Loucy (cell line): ENCODE measurements around the gene DTX3.
"Not testable (repeated sequence)": the region's sequence is repeated elsewhere in the genome, so short reads cannot be mapped to it uniquely, and the experiment has no call there.

Experiments used
- H2AFZ ChIP-seq: fragments of 200-600 bp; sonication (generic); 2 replicates; pipeline ENCODE4 v1.6.0; 2016; ENCODE audit warnings: antibody characterized with exemption, mild to moderate bottlenecking, low read length, moderate library complexity
- H3F3A ChIP-seq: fragments of 200-600 bp; 2 replicates; pipeline ENCODE4 v1.6.0; 2016; ENCODE audit warnings: antibody characterized with exemption, low read depth, mild to moderate bottlenecking
- H3K27me3 ChIP-seq: fragments of 200-600 bp; sonication (generic); 2 replicates; pipeline ENCODE4 v1.6.1; 2014; ENCODE audit warnings: low read length, mild to moderate bottlenecking; ENCODE audit not compliant: insufficient read depth, poor library complexity, severe bottlenecking
- H3K36me3 ChIP-seq: fragments of 200-600 bp; sonication (generic); 2 replicates; pipeline ENCODE4 v1.6.1; 2016; ENCODE audit warnings: low read length; ENCODE audit not compliant: insufficient read depth
- H3K4me1 ChIP-seq: fragments of 200-600 bp; sonication (generic); 2 replicates; pipeline ENCODE4 v1.5.1; 2014; ENCODE audit warnings: low read length, mild to moderate bottlenecking; ENCODE audit not compliant: insufficient read depth, poor library complexity, severe bottlenecking
- H3K4me2 ChIP-seq: fragments of 200-600 bp; sonication (generic); 2 replicates; pipeline ENCODE4 v1.6.0; 2014; ENCODE audit warnings: antibody characterized with exemption, low read length, low read depth, mild to moderate bottlenecking; ENCODE audit not compliant: poor library complexity, severe bottlenecking
- H3K4me3 ChIP-seq: fragments of 200-600 bp; sonication (generic); 2 replicates; pipeline ENCODE4 v1.5.1; 2014; ENCODE audit warnings: low read length, mild to moderate bottlenecking, mixed read lengths; ENCODE audit not compliant: poor library complexity, severe bottlenecking
- H3K79me2 ChIP-seq: fragments of 200-600 bp; sonication (generic); 2 replicates; pipeline ENCODE4 v1.6.1; 2014; ENCODE audit warnings: low read length; ENCODE audit not compliant: insufficient read depth
- H3K9ac ChIP-seq: fragments of 200-600 bp; sonication (generic); 2 replicates; pipeline ENCODE4 v1.6.0; 2014; ENCODE audit warnings: mild to moderate bottlenecking, low read depth, low read length, moderate library complexity; ENCODE audit not compliant: poor library complexity, severe bottlenecking
- H3K9me2 ChIP-seq: fragments of 200-600 bp; sonication (generic); replicated peaks from 2 replicates; pipeline ENCODE4 v1.6.1; 2016; ENCODE audit warnings: low read depth, low read length, mixed read lengths
- H3K9me3 ChIP-seq: fragments of 200-600 bp; sonication (generic); 2 replicates; pipeline ENCODE4 v1.6.1; 2014; ENCODE audit warnings: mild to moderate bottlenecking, antibody characterized with exemption, low read length, low read depth; ENCODE audit not compliant: insufficient read depth
- H4K20me1 ChIP-seq: fragments of 200-600 bp; sonication (generic); 2 replicates; pipeline ENCODE4 v1.6.0; 2014; ENCODE audit warnings: antibody characterized with exemption, low read length, mild to moderate bottlenecking; ENCODE audit not compliant: insufficient read depth, poor library complexity, severe bottlenecking
- EZH2phosphoT487 ChIP-seq: fragments of 200-600 bp; IDR thresholded peaks from 2 replicates; pipeline ENCODE4 v1.6.1; 2018; ENCODE audit warnings: antibody characterized with exemption, mild to moderate bottlenecking, moderate library complexity, borderline replicate concordance
- TF ChIP-seq, protein P1 (sequence below): fragments of 200-600 bp; sonication (generic); conservative IDR thresholded peaks from 2 replicates; pipeline ENCODE4 v1.5.1; 2014; ENCODE audit warnings: mild to moderate bottlenecking, antibody characterized with exemption, low read length

DTX3 gene

DNA sequence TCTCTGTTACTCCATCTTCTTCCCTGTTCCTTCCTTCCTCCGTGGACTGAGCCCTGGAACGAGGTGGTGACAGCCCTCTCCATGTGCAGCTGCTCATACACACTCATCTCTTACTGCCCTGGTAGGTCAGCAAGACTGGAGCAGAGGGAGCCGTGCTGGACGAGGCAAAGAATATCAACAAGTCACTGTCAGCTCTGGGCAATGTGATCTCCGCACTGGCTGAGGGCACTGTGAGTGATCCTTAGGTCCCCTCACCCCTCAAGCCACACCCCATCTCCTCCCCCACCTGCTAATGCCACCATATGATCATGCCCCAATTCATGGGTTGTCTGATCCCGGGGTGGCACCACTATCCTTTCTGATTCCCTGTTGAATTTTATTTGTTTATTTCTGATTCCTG is 35.8 kb upstream of the DTX3 start:
- Histone ChIP-seq H4K20me1 (no peaks in the 10 kb centered on the region), H3K27me3 (no peaks in the 10 kb centered on the region), H3K36me3 (no peaks in the 10 kb centered on the region), H3F3A (no peaks in the 10 kb centered on the region), H3K9me3 (no peaks in the 10 kb centered on the region), H3K4me3 (no peak overlapping the region), H2AFZ (no peak overlapping the region), H3K9me2 (no peaks in the 10 kb centered on the region), H3K4me2 (no peak overlapping the region), H3K9ac (no peak overlapping the region), H3K79me2 (no peaks in the 10 kb centered on the region), H3K4me1 (no peaks in the 10 kb centered on the region)
- TF ChIP-seq EZH2phosphoT487: no peak
- TF ChIP-seq, protein P1, sequence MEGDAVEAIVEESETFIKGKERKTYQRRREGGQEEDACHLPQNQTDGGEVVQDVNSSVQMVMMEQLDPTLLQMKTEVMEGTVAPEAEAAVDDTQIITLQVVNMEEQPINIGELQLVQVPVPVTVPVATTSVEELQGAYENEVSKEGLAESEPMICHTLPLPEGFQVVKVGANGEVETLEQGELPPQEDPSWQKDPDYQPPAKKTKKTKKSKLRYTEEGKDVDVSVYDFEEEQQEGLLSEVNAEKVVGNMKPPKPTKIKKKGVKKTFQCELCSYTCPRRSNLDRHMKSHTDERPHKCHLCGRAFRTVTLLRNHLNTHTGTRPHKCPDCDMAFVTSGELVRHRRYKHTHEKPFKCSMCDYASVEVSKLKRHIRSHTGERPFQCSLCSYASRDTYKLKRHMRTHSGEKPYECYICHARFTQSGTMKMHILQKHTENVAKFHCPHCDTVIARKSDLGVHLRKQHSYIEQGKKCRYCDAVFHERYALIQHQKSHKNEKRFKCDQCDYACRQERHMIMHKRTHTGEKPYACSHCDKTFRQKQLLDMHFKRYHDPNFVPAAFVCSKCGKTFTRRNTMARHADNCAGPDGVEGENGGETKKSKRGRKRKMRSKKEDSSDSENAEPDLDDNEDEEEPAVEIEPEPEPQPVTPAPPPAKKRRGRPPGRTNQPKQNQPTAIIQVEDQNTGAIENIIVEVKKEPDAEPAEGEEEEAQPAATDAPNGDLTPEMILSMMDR: no peak

DNA sequence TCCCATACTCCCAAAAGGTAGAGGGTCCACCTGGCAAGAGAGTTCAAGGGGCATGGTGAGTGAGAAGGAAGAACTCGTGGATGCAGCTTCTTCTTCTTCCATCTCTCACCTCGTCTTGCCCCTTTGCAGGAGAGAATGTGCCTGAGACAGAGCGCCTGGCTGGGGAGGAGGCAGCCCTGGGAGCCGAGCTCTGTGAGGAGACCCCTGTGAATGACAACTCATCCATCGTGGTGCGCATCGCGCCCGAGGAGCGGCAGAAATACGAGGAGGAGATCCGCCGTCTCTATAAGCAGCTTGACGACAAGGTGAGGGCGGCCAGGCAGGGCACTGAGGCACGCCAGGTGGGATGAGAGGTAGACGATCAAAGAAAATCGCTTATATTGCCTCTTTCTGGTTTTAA is 34.8 kb upstream of the DTX3 start:
- H3K4me2 ChIP-seq: no peak overlapping the region
- H3F3A ChIP-seq: no peaks in the 10 kb centered on the region
- no peak overlapping the region for H2AFZ ChIP-seq
- H3K9me3 ChIP-seq: no peaks in the 10 kb centered on the region
- no peak for TF ChIP-seq EZH2phosphoT487
- TF ChIP-seq, protein P1: no peak
- H3K9me2 ChIP-seq: no peaks in the 10 kb centered on the region
- no peaks in the 10 kb centered on the region for H4K20me1 ChIP-seq
- no peak overlapping the region for H3K4me3 ChIP-seq
- H3K27me3 ChIP-seq: no peaks in the 10 kb centered on the region
- H3K36me3 ChIP-seq: no peaks in the 10 kb centered on the region
- no peaks in the 10 kb centered on the region for H3K4me1 ChIP-seq
- H3K79me2 ChIP-seq: no peaks in the 10 kb centered on the region
- H3K9ac ChIP-seq: no peak overlapping the region

DNA sequence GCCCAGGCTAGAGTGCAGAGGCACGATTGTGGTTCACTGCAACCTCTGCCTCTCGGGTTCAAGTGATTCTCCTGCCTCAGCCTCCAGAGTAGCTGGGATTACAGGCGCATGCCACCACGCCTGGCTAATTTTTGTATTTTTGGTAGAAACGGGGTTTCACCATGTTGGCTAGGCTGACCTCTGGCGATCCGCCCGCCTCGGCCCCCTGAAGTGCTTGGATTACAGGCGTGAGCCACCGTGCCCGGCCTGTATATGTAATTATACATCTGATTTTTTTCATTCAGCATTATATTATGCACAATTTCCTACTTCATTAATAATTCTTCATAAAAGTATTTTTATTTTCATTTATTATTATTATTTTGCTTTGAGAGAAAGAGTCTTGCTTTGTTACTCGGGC is 34.2 kb upstream of the DTX3 start:
- not testable (repeated sequence) for H3K9ac ChIP-seq, H3K36me3 ChIP-seq, H3K27me3 ChIP-seq, H3K79me2 ChIP-seq, H3K4me2 ChIP-seq, H3K9me2 ChIP-seq, H3K4me3 ChIP-seq, H2AFZ ChIP-seq, H3K4me1 ChIP-seq, H3F3A ChIP-seq, H3K9me3 ChIP-seq, H4K20me1 ChIP-seq

DNA sequence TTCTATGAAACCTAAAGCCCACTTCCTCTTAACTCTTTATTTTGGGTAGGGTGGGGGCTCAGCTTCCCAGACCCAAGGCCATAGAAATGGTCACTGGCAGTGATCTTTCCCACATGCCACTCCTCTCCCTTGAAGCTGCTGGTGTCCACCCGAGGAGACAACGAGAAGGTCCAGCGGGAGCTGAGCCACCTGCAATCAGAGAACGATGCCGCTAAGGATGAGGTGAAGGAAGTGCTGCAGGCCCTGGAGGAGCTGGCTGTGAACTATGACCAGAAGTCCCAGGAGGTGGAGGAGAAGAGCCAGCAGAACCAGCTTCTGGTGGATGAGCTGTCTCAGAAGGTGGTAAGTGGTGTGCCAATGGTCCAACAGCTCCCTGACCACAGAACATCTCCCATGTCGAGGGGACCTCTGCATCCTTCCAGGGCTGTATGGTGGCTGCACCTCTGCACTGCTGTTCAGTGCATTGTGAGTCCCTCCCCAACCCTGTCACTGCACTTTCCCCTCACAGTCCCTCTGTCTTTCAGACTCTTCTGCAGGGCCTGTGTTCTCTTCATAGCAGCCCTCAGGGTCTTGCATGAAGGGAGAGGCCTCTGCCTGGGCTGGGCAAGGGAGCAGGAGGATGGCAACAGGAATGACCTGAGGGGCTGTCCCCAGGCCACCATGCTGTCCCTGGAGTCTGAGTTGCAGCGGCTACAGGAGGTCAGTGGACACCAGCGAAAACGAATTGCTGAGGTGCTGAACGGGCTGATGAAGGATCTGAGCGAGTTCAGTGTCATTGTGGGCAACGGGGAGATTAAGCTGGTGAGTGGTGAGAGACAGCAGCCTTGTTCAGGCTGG is 32.5 kb upstream of the DTX3 start:
- no peaks in the 10 kb centered on the region for H4K20me1 ChIP-seq
- H3K9me2 ChIP-seq: no peaks in the 10 kb centered on the region
- no peak overlapping the region for H3K9ac ChIP-seq
- no peak overlapping the region for H2AFZ ChIP-seq
- H3K4me3 ChIP-seq: no peak overlapping the region
- no peaks in the 10 kb centered on the region for H3K27me3 ChIP-seq
- H3K4me2 ChIP-seq: no peak overlapping the region
- H3K79me2 ChIP-seq: no peaks in the 10 kb centered on the region
- no peaks in the 10 kb centered on the region for H3K4me1 ChIP-seq
- H3F3A ChIP-seq: no peaks in the 10 kb centered on the region
- no peaks in the 10 kb centered on the region for H3K36me3 ChIP-seq
- TF ChIP-seq EZH2phosphoT487: no peak
- TF ChIP-seq, protein P1: no peak
- H3K9me3 ChIP-seq: no peaks in the 10 kb centered on the region
